ENCODE data around the gene NUP205.

- TF ChIP-seq EZH2phosphoT487 (IDR thresholded peaks at IDR 0.05; ENCODE audit: low read length), result no peak
- TF ChIP-seq CTCF (IDR thresholded peaks at IDR 0.05; ENCODE audit: low read length), result no peak
Measured at GRCh38 chr7:135536150-135536549, 21.6 kb upstream of the NUP205 start.
